ENCODE results near the gene KRT79.

The KRT79 gene

DNA sequence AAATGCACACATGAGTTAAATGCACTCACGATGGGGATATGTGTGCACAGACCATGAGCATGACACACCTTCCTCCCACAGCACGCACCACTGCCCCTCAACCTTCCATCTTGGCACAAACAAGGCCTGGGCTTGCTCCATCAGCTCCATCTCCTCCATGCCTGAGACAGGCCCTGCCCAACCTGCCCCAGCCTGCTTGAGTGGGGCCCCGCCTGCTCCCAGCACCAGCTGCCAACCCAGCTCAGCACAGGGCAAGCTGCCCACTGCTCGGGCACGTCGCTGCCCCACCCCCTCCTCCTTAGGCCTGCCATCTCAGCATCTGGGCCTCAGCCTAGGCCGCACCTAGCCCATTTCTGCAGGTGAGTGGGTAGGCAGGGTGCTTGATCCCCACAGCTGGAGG lies 42.3 kb upstream of the KRT79 start:
- no peak for DNase-seq

GRCh38 chr12:52874573-52875435 lies 40.7 kb upstream of the KRT79 start:
- in situ Hi-C loops (cut with HindIII; ENCODE audit: low pct_ligation_motif_present, low sequenced_read_pairs) = loop anchor here (25.0 kb wide), 2 partner anchors 238 to 488 kb away; partner anchors contain the start of gene KRT84
- H3K4me3 ChIP-seq (ENCODE audit: low read depth, low read length) = peak overlapping the region; percentile 16
- DNase-seq = no peak
- H3K27ac ChIP-seq = peak overlapping the region; percentile 96
- no peak for TF ChIP-seq CTCF (IDR thresholded peaks at IDR 0.05; ENCODE audit: low read depth, low read length, missing control alignments)
- no peaks in the 10 kb centered on the region for H3K36me3 ChIP-seq (replicated peaks)
- H3K27me3 ChIP-seq (replicated peaks) = no peaks in the 10 kb centered on the region

More for the DNA sequence above, 42.3 kb upstream of the KRT79 start:
- in situ Hi-C loops (cut with HindIII; ENCODE audit: low pct_ligation_motif_present, low sequenced_read_pairs) = no loop called here
- Histone ChIP-seq H3K36me3 (replicated peaks) (no peaks in the 10 kb centered on the region), H3K4me3 (ENCODE audit: low read depth, low read length) (no peak overlapping the region), H3K27me3 (replicated peaks) (no peaks in the 10 kb centered on the region), H3K27ac (no peak overlapping the region)
- TF ChIP-seq CTCF (IDR thresholded peaks at IDR 0.05; ENCODE audit: low read depth, low read length, missing control alignments) = no peak

GRCh38 chr12:52873832-52874572 lies 39.9 kb upstream of the KRT79 start:
- in situ Hi-C loops (cut with HindIII; ENCODE audit: low pct_ligation_motif_present, low sequenced_read_pairs) = loop anchor here (25.0 kb wide), 2 partner anchors 237 to 487 kb away; partner anchors contain the start of gene KRT84
- Histone ChIP-seq H3K36me3 (replicated peaks) (no peaks in the 10 kb centered on the region), H3K27ac (peak overlapping the region; percentile 96), H3K4me3 (ENCODE audit: low read depth, low read length) (peak overlapping the region; percentile 47), H3K27me3 (replicated peaks) (no peaks in the 10 kb centered on the region)
- no peak for TF ChIP-seq CTCF (IDR thresholded peaks at IDR 0.05; ENCODE audit: low read depth, low read length, missing control alignments)
- peak; percentile 89 for DNase-seq

GRCh38 chr12:52873513-52873831 lies 39.4 kb upstream of the KRT79 start:
- in situ Hi-C loops (cut with HindIII; ENCODE audit: low pct_ligation_motif_present, low sequenced_read_pairs) = loop anchor here (25.0 kb wide), 2 partner anchors 236 to 486 kb away; partner anchors contain the start of gene KRT84
- H3K27me3 ChIP-seq (replicated peaks) = no peaks in the 10 kb centered on the region
- TF ChIP-seq CTCF (IDR thresholded peaks at IDR 0.05; ENCODE audit: low read depth, low read length, missing control alignments) = no peak
- DNase-seq = no peak
- peak overlapping the region; percentile 96 for H3K27ac ChIP-seq
- no peaks in the 10 kb centered on the region for H3K36me3 ChIP-seq (replicated peaks)
- H3K4me3 ChIP-seq (ENCODE audit: low read depth, low read length) = peak overlapping the region; percentile 47

- Histone ChIP-seq H3K4me3 (ENCODE audit: low read depth, low read length) (no peak overlapping the region), H3K36me3 (replicated peaks) (no peaks in the 10 kb centered on the region), H3K27ac (peak overlapping the region; percentile 96), H3K27me3 (replicated peaks) (no peaks in the 10 kb centered on the region)
- no peak for TF ChIP-seq CTCF (IDR thresholded peaks at IDR 0.05; ENCODE audit: low read depth, low read length, missing control alignments)
- DNase-seq = no peak
- in situ Hi-C loops (cut with HindIII; ENCODE audit: low pct_ligation_motif_present, low sequenced_read_pairs) = loop anchor here (25.0 kb wide), 2 partner anchors 236 to 486 kb away; partner anchors contain the start of gene KRT84
These were observed 38.7 kb upstream of the KRT79 start for GRCh38 chr12:52872644-52873389.
